ENCODE measurements around the gene PTEN. TPM values are rescaled to one million over a fixed set of nuclear protein-coding genes. Genes with fewer than 3 reads are reported as not detected.

Gene PTEN
- 161 and 281 TPM in 2 replicates for total RNA-seq (2014; rRNA removed; shearing (Covaris generic); ENCODE audit: low replicate concordance)

DNA sequence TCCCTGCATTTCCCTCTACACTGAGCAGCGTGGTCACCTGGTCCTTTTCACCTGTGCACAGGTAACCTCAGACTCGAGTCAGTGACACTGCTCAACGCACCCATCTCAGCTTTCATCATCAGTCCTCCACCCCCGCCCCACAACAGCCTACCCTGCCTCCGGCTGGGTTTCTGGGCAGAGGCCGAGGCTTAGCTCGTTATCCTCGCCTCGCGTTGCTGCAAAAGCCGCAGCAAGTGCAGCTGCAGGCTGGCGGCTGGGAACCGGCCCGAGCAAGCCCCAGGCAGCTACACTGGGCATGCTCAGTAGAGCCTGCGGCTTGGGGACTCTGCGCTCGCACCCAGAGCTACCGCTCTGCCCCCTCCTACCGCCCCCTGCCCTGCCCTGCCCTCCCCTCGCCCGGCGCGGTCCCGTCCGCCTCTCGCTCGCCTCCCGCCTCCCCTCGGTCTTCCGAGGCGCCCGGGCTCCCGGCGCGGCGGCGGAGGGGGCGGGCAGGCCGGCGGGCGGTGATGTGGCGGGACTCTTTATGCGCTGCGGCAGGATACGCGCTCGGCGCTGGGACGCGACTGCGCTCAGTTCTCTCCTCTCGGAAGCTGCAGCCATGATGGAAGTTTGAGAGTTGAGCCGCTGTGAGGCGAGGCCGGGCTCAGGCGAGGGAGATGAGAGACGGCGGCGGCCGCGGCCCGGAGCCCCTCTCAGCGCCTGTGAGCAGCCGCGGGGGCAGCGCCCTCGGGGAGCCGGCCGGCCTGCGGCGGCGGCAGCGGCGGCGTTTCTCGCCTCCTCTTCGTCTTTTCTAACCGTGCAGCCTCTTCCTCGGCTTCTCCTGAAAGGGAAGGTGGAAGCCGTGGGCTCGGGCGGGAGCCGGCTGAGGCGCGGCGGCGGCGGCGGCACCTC, at the start of gene PTEN, which contains the start of gene KLLN:
Gene PTEN, plus strand, starts transcription at position 573 of the 891 bp plus-strand sequence. CDS start 845 bp downstream, outside the sequence.
Gene KLLN, minus strand, starts transcription at position 481 of the 891 bp plus-strand sequence. CDS start 1,046 bp downstream, outside the sequence.
- Histone ChIP-seq H3K36me3 (ENCODE audit: insufficient read depth, low read length) (peaks cover 38% of the 10 kb centered on the region), H3K4me1 (ENCODE audit: low read length) (peaks cover 24% of the 10 kb centered on the region), H3K27ac (ENCODE audit: low read length) (peak within 1 kb of the TSS; percentile 97), H3K4me2 (ENCODE audit: low read depth, low read length, poor library complexity, severe bottlenecking) (peak within 1 kb of the TSS; percentile 93), H4K20me1 (ENCODE audit: insufficient read depth, low read depth, low read length) (no peaks in the 10 kb centered on the region), H3K27me3 (ENCODE audit: low read length) (no peaks in the 10 kb centered on the region), H3K79me2 (ENCODE audit: low read length) (peaks cover 43% of the 10 kb centered on the region), H2AFZ (ENCODE audit: low read length) (no peak within 1 kb of the TSS), H3K4me3 (ENCODE audit: low read length) (peak within 1 kb of the TSS; percentile 69), H3K9me3 (ENCODE audit: low read length) (no peaks in the 10 kb centered on the region), H3K9me2 (replicated peaks; ENCODE audit: insufficient read depth, low read length) (no peaks in the 10 kb centered on the region), H3K9ac (ENCODE audit: low read length) (peak within 1 kb of the TSS; percentile 96)
- peak; percentile 93 for DNase-seq

DNA sequence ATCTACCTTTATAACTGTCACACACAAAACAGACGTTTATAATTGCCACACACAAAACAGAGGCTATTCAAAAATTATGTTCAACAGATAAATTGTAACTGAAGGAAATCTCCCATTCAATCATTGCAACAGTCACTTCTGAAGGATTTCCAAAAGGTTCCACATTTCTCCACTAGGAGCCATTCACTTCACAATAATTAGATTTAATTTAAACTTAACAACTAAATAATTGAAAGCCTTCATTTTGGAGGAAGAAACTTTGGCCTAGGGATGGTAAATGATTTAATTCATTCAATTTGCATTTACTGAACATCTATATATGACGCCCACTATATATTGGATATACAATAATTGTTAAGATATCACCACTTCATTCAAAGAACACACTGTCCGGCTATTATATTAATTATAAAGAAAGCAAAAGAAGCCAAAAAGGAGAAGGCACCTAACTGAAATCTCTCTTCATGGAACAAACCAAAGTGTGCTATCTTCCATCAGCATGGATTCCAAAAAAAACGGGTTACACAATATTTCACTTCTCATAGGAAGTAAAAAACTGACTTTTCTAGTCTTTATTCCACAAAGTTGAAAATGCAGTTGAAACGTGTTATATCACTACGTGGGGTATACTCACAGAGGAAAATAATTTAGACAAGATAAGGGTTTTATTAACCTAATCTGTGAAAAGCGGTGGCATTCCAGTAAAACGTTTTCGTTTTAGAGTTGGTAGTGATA, 47.1 kb upstream of the PTEN start:
- peaks cover 64% of the 10 kb centered on the region for H3K79me2 ChIP-seq (ENCODE audit: low read length)
- no peaks in the 10 kb centered on the region for H3K9me2 ChIP-seq (replicated peaks; ENCODE audit: insufficient read depth, low read length)
- DNase-seq: no peak
- H3K4me1 ChIP-seq (ENCODE audit: low read length): peaks cover 32% of the 10 kb centered on the region
- no peaks in the 10 kb centered on the region for H4K20me1 ChIP-seq (ENCODE audit: insufficient read depth, low read depth, low read length)
- H3K4me3 ChIP-seq (ENCODE audit: low read length): peak overlapping the region; percentile 88
- no peak overlapping the region for H2AFZ ChIP-seq (ENCODE audit: low read length)
- no peaks in the 10 kb centered on the region for H3K27me3 ChIP-seq (ENCODE audit: low read length)
- H3K27ac ChIP-seq (ENCODE audit: low read length): peak overlapping the region; percentile 88
- H3K9ac ChIP-seq (ENCODE audit: low read length): peak overlapping the region; percentile 92
- peak overlapping the region; percentile 93 for H3K4me2 ChIP-seq (ENCODE audit: low read depth, low read length, poor library complexity, severe bottlenecking)
- H3K36me3 ChIP-seq (ENCODE audit: insufficient read depth, low read length): peaks cover 28% of the 10 kb centered on the region
- no peaks in the 10 kb centered on the region for H3K9me3 ChIP-seq (ENCODE audit: low read length)

DNA sequence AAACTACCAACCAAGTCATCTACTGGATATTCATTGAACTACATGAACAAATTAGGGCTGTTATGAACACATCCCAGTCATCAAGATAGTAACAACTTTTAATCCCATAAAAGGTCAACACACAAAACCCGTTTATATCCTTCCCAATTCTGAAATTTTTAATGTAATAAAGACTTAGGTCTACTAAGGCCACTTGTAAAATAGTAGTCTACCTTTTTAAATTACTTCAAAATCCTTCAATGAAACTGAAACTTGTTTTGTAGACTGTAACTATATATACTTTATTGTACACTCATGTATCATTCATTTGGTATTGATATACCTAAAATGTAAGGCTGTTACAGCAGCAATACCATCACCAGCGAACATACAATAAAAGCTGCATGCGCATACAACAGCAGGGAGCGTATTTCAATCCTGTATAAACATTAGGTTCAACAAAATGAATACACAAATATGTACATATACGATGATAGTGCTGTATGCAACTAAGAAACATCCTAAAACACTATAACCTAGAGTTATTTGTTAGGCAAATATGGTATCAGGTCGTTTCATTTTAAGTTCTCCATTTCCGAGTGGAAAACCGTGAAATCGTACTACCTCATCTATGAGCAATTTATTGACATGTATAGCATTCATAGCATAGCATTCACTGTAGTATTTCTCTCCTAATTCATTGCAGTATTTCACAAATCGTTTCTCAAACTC, 46.4 kb upstream of the PTEN start:
- peak; percentile 61 for DNase-seq
- Histone ChIP-seq H4K20me1 (ENCODE audit: insufficient read depth, low read depth, low read length) (no peaks in the 10 kb centered on the region), H3K36me3 (ENCODE audit: insufficient read depth, low read length) (peaks cover 21% of the 10 kb centered on the region), H3K4me1 (ENCODE audit: low read length) (peaks cover 32% of the 10 kb centered on the region), H3K4me3 (ENCODE audit: low read length) (peak overlapping the region; percentile 88), H2AFZ (ENCODE audit: low read length) (no peak overlapping the region), H3K27ac (ENCODE audit: low read length) (peak overlapping the region; percentile 88), H3K9ac (ENCODE audit: low read length) (peak overlapping the region; percentile 92), H3K27me3 (ENCODE audit: low read length) (no peaks in the 10 kb centered on the region), H3K9me2 (replicated peaks; ENCODE audit: insufficient read depth, low read length) (no peaks in the 10 kb centered on the region), H3K79me2 (ENCODE audit: low read length) (peaks cover 57% of the 10 kb centered on the region), H3K4me2 (ENCODE audit: low read depth, low read length, poor library complexity, severe bottlenecking) (peak overlapping the region; percentile 93), H3K9me3 (ENCODE audit: low read length) (no peaks in the 10 kb centered on the region)

DNA sequence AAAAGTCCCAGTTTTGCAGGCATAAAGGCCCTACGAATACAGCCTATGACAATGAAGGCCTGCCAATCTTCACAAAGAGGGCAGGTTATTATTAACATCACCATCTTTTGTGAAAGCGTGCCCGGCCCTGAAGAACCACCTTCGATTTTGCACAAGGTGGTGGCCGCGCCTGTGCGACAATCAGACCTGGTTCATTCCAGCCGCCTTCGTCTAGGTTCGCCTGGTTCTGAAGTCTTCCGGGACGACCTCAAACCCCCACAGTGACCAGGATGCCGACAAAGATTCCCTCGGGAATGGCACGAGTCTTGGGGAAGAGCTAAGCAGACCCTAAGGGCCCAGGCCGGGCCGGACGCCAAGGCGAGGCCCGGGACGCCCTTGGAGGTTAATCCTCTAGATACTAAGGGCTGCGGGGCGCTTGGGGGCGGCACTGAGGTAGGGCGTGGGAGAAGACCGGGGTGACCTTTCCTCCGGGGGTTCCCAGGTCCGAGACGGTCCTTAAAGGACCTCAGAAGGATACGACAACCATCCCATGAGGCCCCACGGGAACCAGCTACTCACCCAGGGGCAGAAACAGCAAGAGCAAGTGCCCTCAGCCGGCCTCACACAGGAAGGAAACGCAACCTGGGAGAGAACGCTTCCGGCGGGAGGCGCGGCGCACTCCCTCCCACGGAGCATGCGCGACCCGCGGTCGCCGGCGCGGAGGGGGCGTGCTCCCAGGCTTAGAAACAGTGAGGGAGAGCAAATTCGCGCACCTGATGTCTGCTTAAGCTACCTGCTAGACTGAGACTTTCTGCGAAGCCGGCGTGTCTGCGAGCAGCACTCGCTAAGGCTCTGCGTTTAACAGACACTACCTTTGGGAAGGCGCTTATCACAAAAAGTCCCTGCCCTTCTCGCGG, 45.6 kb upstream of the PTEN start, which contains the start of gene ATAD1:
Gene ATAD1, minus strand, starts transcription at position 618 of the 896 bp plus-strand sequence. CDS start 3,627 bp downstream, outside the sequence.
- H3K4me1 ChIP-seq (ENCODE audit: low read length): peaks cover 32% of the 10 kb centered on the region
- peaks cover 50% of the 10 kb centered on the region for H3K79me2 ChIP-seq (ENCODE audit: low read length)
- peak within 1 kb of the TSS; percentile 88 for H3K27ac ChIP-seq (ENCODE audit: low read length)
- peak within 1 kb of the TSS; percentile 93 for H3K4me2 ChIP-seq (ENCODE audit: low read depth, low read length, poor library complexity, severe bottlenecking)
- peak within 1 kb of the TSS; percentile 71; the same call in 1 of the 2 replicates for H2AFZ ChIP-seq (ENCODE audit: low read length)
- peak within 1 kb of the TSS; percentile 92 for H3K9ac ChIP-seq (ENCODE audit: low read length)
- no peaks in the 10 kb centered on the region for H3K9me3 ChIP-seq (ENCODE audit: low read length)
- no peaks in the 10 kb centered on the region for H3K9me2 ChIP-seq (replicated peaks; ENCODE audit: insufficient read depth, low read length)
- H4K20me1 ChIP-seq (ENCODE audit: insufficient read depth, low read depth, low read length): no peaks in the 10 kb centered on the region
- H3K27me3 ChIP-seq (ENCODE audit: low read length): no peaks in the 10 kb centered on the region
- H3K36me3 ChIP-seq (ENCODE audit: insufficient read depth, low read length): peaks cover 17% of the 10 kb centered on the region
- H3K4me3 ChIP-seq (ENCODE audit: low read length): peak within 1 kb of the TSS; percentile 88
- DNase-seq: peak; percentile 92

DNA sequence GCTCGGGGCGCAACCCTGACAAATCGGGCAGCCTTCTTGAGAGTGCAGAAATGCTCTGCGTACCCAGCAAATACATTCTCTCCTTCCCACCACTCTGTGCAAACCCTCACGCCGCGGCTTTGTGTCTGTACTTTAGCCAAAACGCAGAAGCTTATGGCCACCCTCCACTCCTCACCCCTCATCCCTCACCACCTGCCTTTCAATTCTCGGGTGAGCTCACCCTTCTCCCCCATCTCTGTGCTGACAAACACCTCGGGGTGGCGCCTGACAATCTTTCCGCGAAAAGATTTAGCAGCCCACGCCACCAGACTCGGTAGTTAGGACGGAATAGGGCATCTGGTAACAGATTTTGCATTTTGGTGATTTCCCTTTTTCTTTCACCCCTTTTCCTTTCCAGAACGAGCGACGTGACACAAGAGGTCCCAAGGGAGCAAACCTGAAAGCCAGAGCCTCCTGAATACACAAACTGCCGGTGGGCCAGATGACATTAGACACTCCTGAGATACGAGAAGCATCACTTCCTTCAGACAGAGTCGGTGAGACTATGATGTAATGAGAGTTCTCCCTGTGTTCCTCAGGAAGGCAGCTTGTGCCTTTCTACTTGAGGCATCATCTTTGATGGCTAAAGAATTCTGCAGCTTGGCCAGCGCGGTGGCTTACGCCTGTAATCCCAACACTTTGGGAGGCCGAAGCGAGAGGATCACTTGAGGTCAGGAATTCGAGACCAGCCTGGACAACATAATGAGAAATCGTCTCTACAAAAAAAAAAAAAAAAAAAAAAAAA, 44.7 kb upstream of the PTEN start:
- no peaks in the 10 kb centered on the region for H3K9me3 ChIP-seq (ENCODE audit: low read length)
- H3K27me3 ChIP-seq (ENCODE audit: low read length): no peaks in the 10 kb centered on the region
- H3K4me2 ChIP-seq (ENCODE audit: low read depth, low read length, poor library complexity, severe bottlenecking): peak overlapping the region; percentile 93
- H3K9ac ChIP-seq (ENCODE audit: low read length): peak overlapping the region; percentile 92
- H2AFZ ChIP-seq (ENCODE audit: low read length): peak overlapping the region; percentile 71; the same call in 1 of the 2 replicates
- no peaks in the 10 kb centered on the region for H3K9me2 ChIP-seq (replicated peaks; ENCODE audit: insufficient read depth, low read length)
- peaks cover 43% of the 10 kb centered on the region for H3K79me2 ChIP-seq (ENCODE audit: low read length)
- peak overlapping the region; percentile 88 for H3K4me3 ChIP-seq (ENCODE audit: low read length)
- H3K4me1 ChIP-seq (ENCODE audit: low read length): peaks cover 32% of the 10 kb centered on the region
- peak; percentile 74 for DNase-seq
- peaks cover 16% of the 10 kb centered on the region for H3K36me3 ChIP-seq (ENCODE audit: insufficient read depth, low read length)
- peak overlapping the region; percentile 88 for H3K27ac ChIP-seq (ENCODE audit: low read length)
- no peaks in the 10 kb centered on the region for H4K20me1 ChIP-seq (ENCODE audit: insufficient read depth, low read depth, low read length)

DNA sequence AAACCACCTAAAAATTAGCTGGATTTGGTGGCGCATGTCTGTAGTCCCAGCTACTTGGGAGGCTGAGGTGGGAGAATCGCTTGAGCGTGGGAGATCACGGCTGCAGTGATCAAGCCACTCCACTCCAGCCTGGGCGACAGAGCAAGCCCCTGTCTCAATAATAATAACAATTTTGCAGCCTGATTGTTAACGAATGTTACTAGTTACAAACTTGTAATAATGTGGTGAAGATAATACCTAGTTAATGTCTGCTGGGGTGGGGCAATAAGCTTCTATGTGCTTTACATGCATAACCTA, 44.2 kb upstream of the PTEN start:
- Histone ChIP-seq H3K27ac (ENCODE audit: low read length) (no peak overlapping the region), H3K4me2 (ENCODE audit: low read depth, low read length, poor library complexity, severe bottlenecking) (peak overlapping the region; percentile 93), H3K9me3 (ENCODE audit: low read length) (no peaks in the 10 kb centered on the region), H3K36me3 (ENCODE audit: insufficient read depth, low read length) (peaks cover 11% of the 10 kb centered on the region), H3K27me3 (ENCODE audit: low read length) (no peaks in the 10 kb centered on the region), H4K20me1 (ENCODE audit: insufficient read depth, low read depth, low read length) (no peaks in the 10 kb centered on the region), H3K9ac (ENCODE audit: low read length) (no peak overlapping the region; the same call in 1 of the 2 replicates), H3K79me2 (ENCODE audit: low read length) (peaks cover 37% of the 10 kb centered on the region), H3K4me1 (ENCODE audit: low read length) (peaks cover 32% of the 10 kb centered on the region), H3K4me3 (ENCODE audit: low read length) (no peak overlapping the region), H3K9me2 (replicated peaks; ENCODE audit: insufficient read depth, low read length) (no peaks in the 10 kb centered on the region), H2AFZ (ENCODE audit: low read length) (no peak overlapping the region)
- no peak for DNase-seq

DNA sequence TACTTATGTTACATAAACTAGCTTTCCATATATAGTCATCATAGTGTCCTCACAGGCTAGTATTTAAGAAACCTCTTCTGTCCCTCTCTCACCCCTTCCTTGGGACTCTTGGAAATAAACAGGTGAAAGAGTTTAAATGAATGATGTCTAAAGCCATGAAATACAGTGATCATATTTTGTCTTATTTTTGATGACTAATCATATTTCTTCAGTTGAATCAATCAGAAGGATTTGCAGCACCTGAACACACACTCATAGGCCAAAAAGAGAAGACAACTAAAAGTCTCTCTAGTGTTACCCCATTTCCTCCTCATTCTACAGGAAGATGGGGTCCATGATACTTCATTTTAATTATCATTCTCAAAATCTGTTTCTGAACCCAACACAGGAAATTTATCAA, 36.8 kb upstream of the PTEN start:
- Histone ChIP-seq H3K9me3 (ENCODE audit: low read length) (no peaks in the 10 kb centered on the region), H3K27ac (ENCODE audit: low read length) (no peak overlapping the region), H3K79me2 (ENCODE audit: low read length) (no peaks in the 10 kb centered on the region), H3K4me1 (ENCODE audit: low read length) (no peaks in the 10 kb centered on the region), H3K36me3 (ENCODE audit: insufficient read depth, low read length) (no peaks in the 10 kb centered on the region), H3K9ac (ENCODE audit: low read length) (no peak overlapping the region), H3K4me2 (ENCODE audit: low read depth, low read length, poor library complexity, severe bottlenecking) (no peak overlapping the region), H4K20me1 (ENCODE audit: insufficient read depth, low read depth, low read length) (no peaks in the 10 kb centered on the region), H3K4me3 (ENCODE audit: low read length) (no peak overlapping the region), H3K27me3 (ENCODE audit: low read length) (no peaks in the 10 kb centered on the region), H3K9me2 (replicated peaks; ENCODE audit: insufficient read depth, low read length) (no peaks in the 10 kb centered on the region), H2AFZ (ENCODE audit: low read length) (no peak overlapping the region)
- DNase-seq: no peak

All from Karpas-422 (cell line).